Vagina (tissue), 2 donors: ENCODE results near the gene OPRL1. TPM values are rescaled to one million over a fixed set of nuclear protein-coding genes. Genes with fewer than 3 reads are reported as not detected.

Source experiments
- DNase-seq, 2 donors: peaks; one replicate each; pipeline ENCODE4 v3.0.0-alpha.2; 2017; ENCODE audit errors: extremely low spot score in 2 of 2
- H3K27ac ChIP-seq: fragments of 200-600 bp; sonication (generic); one replicate; pipeline ENCODE4 v1.5.1; 2019
- H3K27me3 ChIP-seq: fragments of 200-600 bp; sonication (generic); one replicate; pipeline ENCODE4 v1.5.1; 2019
- H3K36me3 ChIP-seq, 2 donors: fragments of 200-600 bp; sonication (generic); one replicate each; pipeline ENCODE4 v1.5.1; 2017 to 2019
- H3K4me1 ChIP-seq: fragments of 200-600 bp; sonication (generic); one replicate; pipeline ENCODE4 v1.5.1; 2019
- H3K4me3 ChIP-seq, 2 donors: fragments of 200-600 bp; sonication (generic); 1 replicate in 1 of 2; 2 replicates in 1 of 2; pipeline ENCODE4 v1.5.1; 2016 to 2019
- H3K9me3 ChIP-seq: fragments of 200-600 bp; sonication (generic); one replicate; pipeline ENCODE4 v1.5.1; 2019
- POLR2A ChIP-seq, 2 donors: fragments of 450-650 bp; IDR thresholded peaks; one replicate each; pipeline ENCODE4 v1.6.1; 2017; ENCODE audit warnings: antibody characterized with exemption in 2 of 2, mild to moderate bottlenecking in 2 of 2, moderate library complexity in 2 of 2
- POLR2AphosphoS5 ChIP-seq, 2 donors: sonication (generic); formaldehyde crosslinking; IDR thresholded peaks; one replicate each; pipeline ENCODE4 v1.9.0; 2017; ENCODE audit warnings: antibody characterized with exemption in 2 of 2, mild to moderate bottlenecking in 2 of 2, low read depth in 1 of 2; ENCODE audit not compliant: insufficient read depth in 1 of 2
- intact Hi-C: fragments of 100-400 bp; cut with DNase I; formaldehyde crosslinking; loops from one replicate; pipeline ENCODE4 v1.15.1; 2023
- total RNA-seq: library from RNA; depleted of rRNA; stranded (reverse); fragments of >200 nt; gene quantifications from one replicate; pipeline ENCODE4 v1.2.3, GENCODE V29; 2016
- TF ChIP-seq, protein P1 (sequence below), 3 experiments: fragments of 450-650 bp in 2 of 3; fragments of 200-600 bp in 1 of 3; sonication (generic) in 1 of 3; IDR thresholded peaks; one replicate each; pipeline ENCODE4 v1.5.1; 2017 to 2019; ENCODE audit warnings: antibody characterized with exemption in 3 of 3, mild to moderate bottlenecking in 2 of 3, moderate library complexity in 2 of 3

The OPRL1 gene
- total RNA-seq, 1 donor from 2014 or later = 1.5 TPM

DNA sequence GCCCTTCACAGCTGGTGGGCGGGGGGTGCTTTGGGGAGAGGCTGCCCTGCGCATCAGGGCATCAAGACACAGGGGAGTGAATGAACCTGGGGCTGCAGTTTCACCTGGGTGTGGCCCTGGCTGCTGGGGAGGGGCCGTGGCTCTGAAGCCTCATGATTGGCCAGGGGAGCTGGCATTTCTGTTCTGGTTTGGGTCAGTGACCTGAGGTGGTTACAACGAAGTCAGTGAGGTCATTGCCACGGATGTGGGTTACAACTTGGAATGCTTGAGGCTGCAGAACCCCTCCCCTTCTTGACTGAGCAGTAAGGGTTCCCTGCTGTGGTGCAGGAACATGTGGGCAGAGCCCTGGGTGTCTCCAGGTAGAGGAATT lies 13.9 kb upstream of the OPRL1 start:
- Histone ChIP-seq H3K27ac (no peak overlapping the region), H3K4me1 (peaks cover 33% of the 10 kb centered on the region), H3K4me3 (no peak overlapping the region), H3K9me3 (no peaks in the 10 kb centered on the region), H3K36me3 (peaks cover 0 to 3% of the 10 kb centered on the region in 2 donors), H3K27me3 (no peaks in the 10 kb centered on the region)
- intact Hi-C loops = no loop called here
- TF ChIP-seq POLR2A (IDR thresholded peaks at IDR 0.05) = no peak
- TF ChIP-seq, protein P1, sequence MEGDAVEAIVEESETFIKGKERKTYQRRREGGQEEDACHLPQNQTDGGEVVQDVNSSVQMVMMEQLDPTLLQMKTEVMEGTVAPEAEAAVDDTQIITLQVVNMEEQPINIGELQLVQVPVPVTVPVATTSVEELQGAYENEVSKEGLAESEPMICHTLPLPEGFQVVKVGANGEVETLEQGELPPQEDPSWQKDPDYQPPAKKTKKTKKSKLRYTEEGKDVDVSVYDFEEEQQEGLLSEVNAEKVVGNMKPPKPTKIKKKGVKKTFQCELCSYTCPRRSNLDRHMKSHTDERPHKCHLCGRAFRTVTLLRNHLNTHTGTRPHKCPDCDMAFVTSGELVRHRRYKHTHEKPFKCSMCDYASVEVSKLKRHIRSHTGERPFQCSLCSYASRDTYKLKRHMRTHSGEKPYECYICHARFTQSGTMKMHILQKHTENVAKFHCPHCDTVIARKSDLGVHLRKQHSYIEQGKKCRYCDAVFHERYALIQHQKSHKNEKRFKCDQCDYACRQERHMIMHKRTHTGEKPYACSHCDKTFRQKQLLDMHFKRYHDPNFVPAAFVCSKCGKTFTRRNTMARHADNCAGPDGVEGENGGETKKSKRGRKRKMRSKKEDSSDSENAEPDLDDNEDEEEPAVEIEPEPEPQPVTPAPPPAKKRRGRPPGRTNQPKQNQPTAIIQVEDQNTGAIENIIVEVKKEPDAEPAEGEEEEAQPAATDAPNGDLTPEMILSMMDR (IDR thresholded peaks at IDR 0.05) = no peak
- no peak for TF ChIP-seq POLR2AphosphoS5 (IDR thresholded peaks at IDR 0.05; ENCODE audit: insufficient read depth in 1 of 2, low read depth in 1 of 2)
- no peak for DNase-seq

DNA sequence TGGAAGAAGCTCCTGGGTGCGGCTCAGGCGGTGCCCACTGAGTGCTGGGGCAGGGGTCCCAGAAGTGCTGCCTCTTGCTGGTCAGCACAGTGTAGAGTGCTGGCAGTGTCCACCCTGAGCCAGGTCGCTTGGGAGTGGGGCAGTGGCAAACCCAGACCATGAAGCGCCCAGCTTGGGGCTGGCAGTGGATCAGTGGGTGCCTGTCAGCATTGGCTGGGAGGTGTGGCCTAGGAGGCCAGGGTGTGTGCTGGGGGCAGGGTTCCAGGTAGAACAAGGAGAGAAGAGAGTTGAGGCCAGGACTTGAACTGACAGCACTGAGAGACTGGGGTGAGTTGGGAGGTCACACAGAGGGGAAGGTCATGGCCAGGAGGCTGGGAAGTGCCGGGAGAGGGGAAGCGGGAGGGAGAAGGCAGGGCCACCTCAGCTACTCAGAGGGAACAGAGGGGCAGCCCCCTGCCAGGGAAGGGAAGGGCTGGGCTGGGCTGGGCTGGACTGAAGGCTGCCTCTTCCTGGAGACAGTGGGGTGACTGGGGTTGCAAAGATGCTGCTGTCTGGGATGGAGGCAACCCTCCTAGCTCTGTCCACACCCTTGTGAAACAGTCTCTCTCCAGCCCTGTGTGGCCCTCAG lies 12.8 kb upstream of the OPRL1 start:
- Histone ChIP-seq H3K27ac (no peak overlapping the region), H3K9me3 (no peaks in the 10 kb centered on the region), H3K36me3 (peaks cover 0 to 3% of the 10 kb centered on the region in 2 donors), H3K27me3 (no peaks in the 10 kb centered on the region), H3K4me1 (peaks cover 32% of the 10 kb centered on the region), H3K4me3 (no peak overlapping the region)
- TF ChIP-seq POLR2A (IDR thresholded peaks at IDR 0.05) (no peak), POLR2AphosphoS5 (IDR thresholded peaks at IDR 0.05; ENCODE audit: insufficient read depth in 1 of 2, low read depth in 1 of 2) (no peak)
- TF ChIP-seq, protein P1 (IDR thresholded peaks at IDR 0.05) = no peak
- DNase-seq = no peak
- intact Hi-C loops = no loop called here

DNA sequence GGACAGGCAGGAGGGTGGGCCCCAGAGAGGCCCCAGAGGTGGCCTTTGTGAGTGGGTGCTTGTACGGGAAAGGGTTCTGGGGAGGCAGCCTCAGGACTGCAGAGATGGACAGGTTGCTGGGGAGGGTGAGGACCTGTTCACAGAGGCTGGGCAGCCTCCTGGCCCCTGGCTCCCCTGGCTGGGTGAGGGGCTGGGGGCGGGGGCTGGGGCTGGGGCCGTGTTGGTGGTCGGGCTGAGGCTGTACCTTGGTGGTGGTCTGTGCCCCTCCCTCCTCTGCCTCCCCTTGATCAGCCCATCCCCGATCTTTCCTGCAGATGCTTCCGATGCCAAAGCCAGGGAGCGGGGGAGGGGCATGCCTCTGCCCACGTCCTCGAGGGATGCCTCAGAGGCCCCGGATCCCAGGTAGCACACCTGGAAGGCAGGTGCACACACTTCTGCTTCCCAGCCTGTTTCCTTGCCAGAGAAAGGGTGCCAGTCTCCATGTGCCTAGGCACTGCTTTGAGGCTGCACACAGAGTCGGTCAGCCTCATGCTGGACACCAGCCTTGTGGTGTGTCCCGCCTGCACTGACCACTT lies 12.1 kb upstream of the OPRL1 start:
- Histone ChIP-seq H3K27ac (no peak overlapping the region), H3K4me3 (no peak overlapping the region), H3K27me3 (no peaks in the 10 kb centered on the region), H3K36me3 (peaks cover 0 to 3% of the 10 kb centered on the region in 2 donors), H3K9me3 (no peaks in the 10 kb centered on the region), H3K4me1 (peaks cover 26% of the 10 kb centered on the region)
- TF ChIP-seq POLR2A (IDR thresholded peaks at IDR 0.05) = no peak
- TF ChIP-seq, protein P1 (IDR thresholded peaks at IDR 0.05) = no peak
- TF ChIP-seq POLR2AphosphoS5 (IDR thresholded peaks at IDR 0.05; ENCODE audit: insufficient read depth in 1 of 2, low read depth in 1 of 2) = no peak
- DNase-seq = no peak
- intact Hi-C loops = no loop called here

DNA sequence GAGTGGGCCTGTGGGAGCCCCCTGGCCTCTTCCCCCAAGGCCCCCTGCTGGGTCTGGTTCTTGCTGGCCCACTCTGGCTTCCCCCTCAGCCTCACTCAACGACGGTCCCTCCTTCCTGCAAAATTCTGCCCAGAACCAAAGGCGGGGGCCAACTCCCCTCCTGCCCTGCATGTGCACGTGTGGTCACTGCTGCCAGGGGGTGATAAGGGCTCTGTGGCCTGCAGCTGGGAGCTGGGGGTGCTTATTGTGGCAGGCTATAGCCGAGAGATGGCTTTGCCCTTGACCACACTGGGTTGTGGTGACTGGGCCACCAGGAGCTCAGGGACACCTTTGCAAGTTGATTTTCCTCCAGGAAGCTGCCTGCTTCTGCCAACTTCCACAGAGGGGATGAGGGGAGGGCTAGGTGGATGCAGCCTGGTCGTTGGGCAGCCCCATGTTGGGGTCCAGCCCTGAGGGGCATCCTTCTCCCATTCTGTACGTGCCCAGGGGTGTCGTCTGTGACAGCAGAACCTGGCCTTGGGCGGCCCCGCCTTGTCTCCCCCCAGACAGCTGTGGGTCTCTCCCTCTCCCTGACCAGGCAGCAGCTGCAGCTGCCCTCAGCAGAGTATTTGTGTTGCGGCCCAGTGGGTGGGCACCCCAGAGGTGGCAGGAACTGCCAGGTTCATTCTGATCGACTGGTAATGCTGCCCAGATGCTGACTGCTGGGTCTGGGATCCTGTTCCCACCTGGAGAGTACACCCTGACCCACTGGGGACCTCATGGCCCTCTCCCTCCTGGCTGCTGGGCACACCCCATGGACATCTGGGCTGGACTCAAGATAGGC lies 11.3 kb upstream of the OPRL1 start:
- intact Hi-C loops = no loop called here
- no peak for DNase-seq
- no peaks in the 10 kb centered on the region for H3K27me3 ChIP-seq
- no peak for TF ChIP-seq POLR2AphosphoS5 (IDR thresholded peaks at IDR 0.05; ENCODE audit: insufficient read depth in 1 of 2, low read depth in 1 of 2)
- TF ChIP-seq, protein P1 (IDR thresholded peaks at IDR 0.05) = no peak
- TF ChIP-seq POLR2A (IDR thresholded peaks at IDR 0.05) = no peak
- H3K4me3 ChIP-seq = no peak overlapping the region
- H3K4me1 ChIP-seq = peaks cover 25% of the 10 kb centered on the region
- peaks cover 0 to 8% of the 10 kb centered on the region in 2 donors for H3K36me3 ChIP-seq
- no peaks in the 10 kb centered on the region for H3K9me3 ChIP-seq
- no peak overlapping the region for H3K27ac ChIP-seq
